ENCODE results near the gene SPCS1. TPM values are rescaled to one million over a fixed set of nuclear protein-coding genes. Genes with fewer than 3 reads are reported as not detected.

The SPCS1 gene
- total and polyA plus RNA-seq, 8 donors = 0.58 to 332 (median 84.8) TPM

DNA sequence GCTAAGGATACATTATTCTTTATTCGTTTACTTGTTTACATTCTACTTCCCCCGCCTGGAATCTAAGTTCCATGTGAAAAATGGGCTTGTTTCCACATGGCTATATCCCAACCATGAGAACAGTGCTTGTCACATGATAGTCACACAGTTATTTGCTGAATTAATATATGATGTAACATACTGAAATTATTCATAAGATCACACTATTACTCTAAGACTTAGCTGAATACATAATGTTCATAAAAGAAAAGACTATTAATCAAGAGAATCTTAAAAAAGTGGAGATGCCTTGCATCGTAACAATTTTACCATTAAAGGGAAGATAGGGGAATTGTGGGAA, 26.7 kb upstream of the SPCS1 start:
- Histone ChIP-seq H3K36me3 (peaks cover 37 to 66% (median 62%) of the 10 kb centered on the region in 4 donors), H3K27ac (peak overlapping the region in 3 of 5 donors; percentile 26 to 51 (median 36)), H3K4me1 (peaks cover 21 to 59% (median 35%) of the 10 kb centered on the region in 4 donors), H3K27me3 (no peaks in the 10 kb centered on the region), H3K9me3 (no peaks in the 10 kb centered on the region), H3K4me3 (no peak overlapping the region)
- TF ChIP-seq EP300 (IDR thresholded peaks at IDR 0.05) (no peak), POLR2AphosphoS5 (IDR thresholded peaks at IDR 0.05) (no peak), POLR2A (IDR thresholded peaks at IDR 0.05) (no peak)
- TF ChIP-seq, protein P1, sequence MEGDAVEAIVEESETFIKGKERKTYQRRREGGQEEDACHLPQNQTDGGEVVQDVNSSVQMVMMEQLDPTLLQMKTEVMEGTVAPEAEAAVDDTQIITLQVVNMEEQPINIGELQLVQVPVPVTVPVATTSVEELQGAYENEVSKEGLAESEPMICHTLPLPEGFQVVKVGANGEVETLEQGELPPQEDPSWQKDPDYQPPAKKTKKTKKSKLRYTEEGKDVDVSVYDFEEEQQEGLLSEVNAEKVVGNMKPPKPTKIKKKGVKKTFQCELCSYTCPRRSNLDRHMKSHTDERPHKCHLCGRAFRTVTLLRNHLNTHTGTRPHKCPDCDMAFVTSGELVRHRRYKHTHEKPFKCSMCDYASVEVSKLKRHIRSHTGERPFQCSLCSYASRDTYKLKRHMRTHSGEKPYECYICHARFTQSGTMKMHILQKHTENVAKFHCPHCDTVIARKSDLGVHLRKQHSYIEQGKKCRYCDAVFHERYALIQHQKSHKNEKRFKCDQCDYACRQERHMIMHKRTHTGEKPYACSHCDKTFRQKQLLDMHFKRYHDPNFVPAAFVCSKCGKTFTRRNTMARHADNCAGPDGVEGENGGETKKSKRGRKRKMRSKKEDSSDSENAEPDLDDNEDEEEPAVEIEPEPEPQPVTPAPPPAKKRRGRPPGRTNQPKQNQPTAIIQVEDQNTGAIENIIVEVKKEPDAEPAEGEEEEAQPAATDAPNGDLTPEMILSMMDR (IDR thresholded peaks at IDR 0.05) = no peak
- WGBS, 5 donors = 68 to 87% (median 76%) methylated on average over 3 of the region's 3 CpGs
- intact Hi-C loops (cut with DNase I; ENCODE audit: low total_unique reads) = no loop called here
- DNase-seq = no peak

DNA sequence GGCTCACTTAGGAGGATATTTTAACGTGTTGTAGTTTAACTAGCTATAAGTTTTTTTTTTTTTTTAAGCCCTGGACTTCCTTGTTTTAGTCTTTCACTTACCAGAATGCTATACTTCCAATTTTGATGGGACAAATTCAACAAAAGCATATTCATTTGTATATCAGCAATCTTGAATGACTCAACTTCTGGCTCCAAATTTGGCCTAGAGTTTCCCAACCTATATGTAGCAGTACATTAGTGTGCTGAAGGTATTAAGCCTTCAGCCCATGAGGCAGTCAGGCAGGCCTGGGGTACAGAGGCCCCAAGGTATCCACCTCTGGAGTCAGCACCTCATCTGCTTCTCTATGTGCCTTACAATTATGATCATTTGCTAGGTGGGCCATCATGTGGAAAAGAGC, 26.1 kb upstream of the SPCS1 start:
- H3K27me3 ChIP-seq = no peaks in the 10 kb centered on the region
- H3K9me3 ChIP-seq = no peaks in the 10 kb centered on the region
- H3K27ac ChIP-seq = peak overlapping the region in 3 of 5 donors; percentile 26 to 51 (median 36)
- intact Hi-C loops (cut with DNase I; ENCODE audit: low total_unique reads) = no loop called here
- H3K4me1 ChIP-seq = peaks cover 21 to 66% (median 40%) of the 10 kb centered on the region in 4 donors
- TF ChIP-seq POLR2A (IDR thresholded peaks at IDR 0.05) = no peak
- TF ChIP-seq, protein P1 (IDR thresholded peaks at IDR 0.05) = no peak
- TF ChIP-seq EP300 (IDR thresholded peaks at IDR 0.05) = no peak
- TF ChIP-seq POLR2AphosphoS5 (IDR thresholded peaks at IDR 0.05) = no peak
- peaks cover 34 to 60% (median 56%) of the 10 kb centered on the region in 4 donors for H3K36me3 ChIP-seq
- no peak for DNase-seq
- no peak overlapping the region for H3K4me3 ChIP-seq
- 22 to 50% (median 39%) methylated on average over 1 of the region's 1 CpG for WGBS, 5 donors

DNA sequence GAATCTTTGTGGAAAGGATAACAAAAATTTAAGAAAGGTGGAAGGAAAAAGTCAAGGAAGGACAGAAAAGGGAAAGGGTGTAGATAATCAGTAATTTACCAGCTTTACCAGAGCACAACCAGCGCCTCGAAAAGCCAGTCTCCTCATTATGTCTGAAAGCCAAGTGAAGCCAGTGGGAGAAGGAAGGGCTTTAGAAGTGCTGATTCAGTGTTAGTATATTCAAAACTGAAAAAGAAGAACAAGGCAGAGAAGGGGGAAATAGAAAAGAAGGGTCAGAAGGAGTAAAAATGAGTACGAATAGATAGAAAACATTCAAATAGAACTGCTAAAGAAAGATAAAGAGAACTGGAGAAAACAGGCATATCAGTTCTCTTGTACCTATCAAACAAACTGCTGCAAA, 24.3 kb upstream of the SPCS1 start:
- WGBS, 5 donors = 56 to 64% (median 64%) methylated on average over 3 of the region's 3 CpGs
- peaks cover 23 to 71% (median 50%) of the 10 kb centered on the region in 4 donors for H3K4me1 ChIP-seq
- peak overlapping the region in 4 of 5 donors; percentile 17 to 54 (median 42) for H3K27ac ChIP-seq

DNA sequence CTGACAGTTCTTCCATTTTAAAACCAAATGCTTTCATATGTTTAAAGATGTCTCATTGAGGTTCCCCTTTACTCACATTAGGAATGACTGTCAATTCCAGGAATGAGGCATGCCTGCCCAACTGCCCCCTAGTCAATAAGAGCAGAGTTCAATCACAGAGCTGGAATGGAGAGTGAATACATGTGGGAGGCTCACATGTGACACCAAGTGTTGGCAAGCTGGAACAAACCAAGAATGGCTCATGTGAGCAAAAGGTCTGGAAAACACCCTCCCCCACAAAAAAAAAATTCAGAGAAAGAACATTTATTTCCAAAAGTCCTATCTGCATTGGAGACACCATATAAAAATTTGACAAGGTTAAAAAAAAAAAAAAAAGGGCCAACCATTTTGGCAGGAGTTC, 23.9 kb upstream of the SPCS1 start:
- Histone ChIP-seq H3K4me1 (peaks cover 27 to 75% (median 54%) of the 10 kb centered on the region in 4 donors), H3K27ac (peak overlapping the region in 4 of 5 donors; percentile 17 to 54 (median 42)), H3K36me3 (peaks cover 26 to 41% (median 37%) of the 10 kb centered on the region in 4 donors), H3K9me3 (no peaks in the 10 kb centered on the region), H3K27me3 (no peaks in the 10 kb centered on the region), H3K4me3 (no peak overlapping the region)
- peak in 1 of 2 donors; percentile 66 for DNase-seq
- TF ChIP-seq POLR2A (IDR thresholded peaks at IDR 0.05) (no peak), POLR2AphosphoS5 (IDR thresholded peaks at IDR 0.05) (peak in 1 of 3 donors; percentile 31)
- intact Hi-C loops (cut with DNase I; ENCODE audit: low total_unique reads) = no loop called here

More for the DNA sequence above, 24.3 kb upstream of the SPCS1 start:
- no peaks in the 10 kb centered on the region for H3K9me3 ChIP-seq
- intact Hi-C loops (cut with DNase I; ENCODE audit: low total_unique reads) = no loop called here
- H3K36me3 ChIP-seq = peaks cover 28 to 44% (median 41%) of the 10 kb centered on the region in 4 donors
- no peak for DNase-seq
- no peak overlapping the region for H3K4me3 ChIP-seq
- no peaks in the 10 kb centered on the region for H3K27me3 ChIP-seq
- TF ChIP-seq POLR2A (IDR thresholded peaks at IDR 0.05) = no peak
- TF ChIP-seq POLR2AphosphoS5 (IDR thresholded peaks at IDR 0.05) = no peak
- TF ChIP-seq EP300 (IDR thresholded peaks at IDR 0.05) = no peak
- TF ChIP-seq, protein P1 (IDR thresholded peaks at IDR 0.05) = no peak

DNA sequence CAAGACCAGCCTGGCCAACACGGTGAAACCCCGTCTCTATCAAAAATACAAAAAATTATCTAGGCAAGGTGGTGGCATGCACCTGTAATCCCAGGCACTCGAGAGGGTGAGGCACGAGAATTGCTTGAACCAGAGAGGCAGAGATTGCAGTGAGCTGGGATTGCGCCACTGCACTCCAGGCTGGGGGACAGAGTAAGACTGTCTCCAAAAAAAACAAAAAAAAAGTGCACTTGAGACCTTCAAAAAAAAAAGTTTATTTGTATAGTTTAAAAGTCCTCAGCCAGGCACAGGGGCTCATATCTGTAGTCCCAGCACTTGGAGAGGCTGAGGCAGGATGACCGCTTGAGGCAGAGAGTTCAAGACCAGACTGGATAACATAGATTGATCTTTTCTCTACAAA, 22.3 kb upstream of the SPCS1 start:
- intact Hi-C loops (cut with DNase I; ENCODE audit: low total_unique reads) = no loop called here
- H3K4me3 ChIP-seq = no peak overlapping the region
- H3K27ac ChIP-seq = peak overlapping the region in 1 of 5 donors; percentile 100
- WGBS, 5 donors = 67 to 73% (median 72%) methylated on average over 6 of the region's 6 CpGs
- H3K27me3 ChIP-seq = no peaks in the 10 kb centered on the region
- no peak for TF ChIP-seq POLR2A (IDR thresholded peaks at IDR 0.05)
- TF ChIP-seq EP300 (IDR thresholded peaks at IDR 0.05) = no peak
- TF ChIP-seq, protein P1 (IDR thresholded peaks at IDR 0.05) = no peak
- H3K9me3 ChIP-seq = no peaks in the 10 kb centered on the region
- peaks cover 31 to 87% (median 70%) of the 10 kb centered on the region in 4 donors for H3K4me1 ChIP-seq
- no peak for DNase-seq
- H3K36me3 ChIP-seq = peaks cover 20 to 41% (median 37%) of the 10 kb centered on the region in 4 donors
